ENCODE data around the gene KDELR1. TPM values are rescaled to one million over a fixed set of nuclear protein-coding genes. Genes with fewer than 3 reads are reported as not detected.
"Not testable (repeated sequence)": the region's sequence is repeated elsewhere in the genome, so short reads cannot be mapped to it uniquely, and the experiment has no call there.

Gene KDELR1
- total RNA-seq, 1 experiment from 2014 or later: 198 TPM

DNA sequence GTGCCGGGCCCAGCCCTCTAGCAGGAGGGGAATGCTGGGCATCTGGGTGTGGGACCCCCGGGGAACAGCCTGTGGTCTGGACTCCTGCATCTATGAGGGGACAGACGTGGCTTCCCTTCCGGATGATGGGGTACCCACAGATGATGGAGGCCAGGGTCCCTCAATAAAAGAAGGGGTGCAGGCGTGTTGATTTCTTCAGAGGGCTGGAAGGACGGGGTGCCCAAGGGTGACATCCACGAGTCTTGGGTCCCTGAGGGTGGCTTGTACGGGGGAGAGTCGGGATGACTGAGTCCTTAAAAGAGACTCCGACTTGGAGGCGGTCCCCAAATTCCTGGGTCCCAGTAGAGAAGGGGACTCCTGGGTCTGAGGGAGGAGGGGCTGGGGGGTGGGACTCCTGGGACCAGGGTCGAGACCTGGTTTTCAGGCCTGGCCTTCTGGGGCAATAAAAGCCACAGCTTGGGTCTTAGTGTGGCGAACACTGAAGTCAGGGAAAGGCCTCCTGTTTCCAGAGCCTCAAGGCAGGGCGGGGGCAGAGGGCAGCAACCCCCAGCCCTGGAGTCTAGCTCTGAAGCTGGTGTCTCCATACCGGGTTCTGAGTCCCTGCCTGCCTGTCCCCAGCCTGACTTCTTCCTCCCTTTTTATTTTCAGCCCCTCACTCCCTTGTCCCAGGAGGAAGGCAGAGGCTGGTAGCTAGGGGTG, 1.7 kb upstream of the KDELR1 start:
- Histone ChIP-seq H3K4ac (ENCODE audit: low read depth, low read length) (no peak overlapping the region), H4K5ac (ENCODE audit: insufficient read length, low read depth, low read length) (no peak overlapping the region), H3K9me3 (ENCODE audit: control insufficient read depth, low read depth, low read length) (no peaks in the 10 kb centered on the region), H3K9ac (ENCODE audit: extremely low read depth, insufficient read length, low read length) (no peak overlapping the region), H4K20me1 (ENCODE audit: control insufficient read depth, insufficient read depth, insufficient read length) (no peaks in the 10 kb centered on the region), H3T11ph (ENCODE audit: low read length) (no peak overlapping the region), H2BK15ac (ENCODE audit: low read depth, low read length) (no peak overlapping the region), H2BK12ac (ENCODE audit: insufficient read length, low read depth, low read length) (no peak overlapping the region), H3K27me3 (ENCODE audit: insufficient read depth, low read length) (peaks cover 8% of the 10 kb centered on the region; the same call in 1 of the 2 replicates), H3K27ac (ENCODE audit: insufficient read length, low read depth, low read length) (no peak overlapping the region), H2AK5ac (ENCODE audit: insufficient read length, low read length) (no peak overlapping the region), H3K4me2 (ENCODE audit: insufficient read depth, insufficient read length, low read length) (peak overlapping the region; percentile 72), H3K4me1 (ENCODE audit: insufficient read depth, low read length) (peaks cover 6% of the 10 kb centered on the region; the same call in 1 of the 2 replicates), H3K23ac (ENCODE audit: insufficient read length, low read depth, low read length) (no peak overlapping the region), H2BK20ac (ENCODE audit: low read depth, low read length, poor library complexity, severe bottlenecking) (no peak overlapping the region), H2BK5ac (ENCODE audit: insufficient read length, low read length) (no peak overlapping the region), H2BK120ac (ENCODE audit: low read depth, low read length, poor library complexity, severe bottlenecking) (no peak overlapping the region), H2AFZ (ENCODE audit: low read length) (no peak overlapping the region), H4K8ac (replicated peaks; ENCODE audit: insufficient read length, low read depth, low read length) (no peak overlapping the region), H3K23me2 (ENCODE audit: insufficient read length, low read depth, low read length, poor library complexity, severe bottlenecking) (peaks cover 11% of the 10 kb centered on the region), H3K79me2 (ENCODE audit: insufficient read depth, low read length) (no peaks in the 10 kb centered on the region; the same call in 1 of the 2 replicates), H3K79me1 (ENCODE audit: insufficient read depth, low read depth, low read length, poor library complexity, severe bottlenecking) (no peaks in the 10 kb centered on the region), H3K56ac (ENCODE audit: insufficient read length, low read depth, low read length) (no peak overlapping the region), H3K14ac (ENCODE audit: insufficient read depth, low read length) (no peak overlapping the region), H4K91ac (ENCODE audit: insufficient read length, low read depth, low read length) (no peak overlapping the region), H3K18ac (ENCODE audit: insufficient read length, low read depth, low read length) (no peak overlapping the region)
- no peak overlapping the region for H3K27ac Mint-ChIP-seq
- H3K9me3 Mint-ChIP-seq: no peaks in the 10 kb centered on the region
- peaks cover 11 to 13% (median 13%) of the 10 kb centered on the region in 3 experiments; a peak in 6 of 7 replicates for H3K36me3 Mint-ChIP-seq (ENCODE audit: insufficient read depth in 1 of 3, low read depth in 3 of 3)
- peaks cover 32 to 57% of the 10 kb centered on the region in 2 experiments for H3K4me1 Mint-ChIP-seq
- no peak for DNase-seq
- peak overlapping the region in 1 of 2 experiments; percentile 84; a peak in 3 of 5 replicates for H3K4me3 Mint-ChIP-seq
- H3K27me3 Mint-ChIP-seq (ENCODE audit: low read depth): peaks cover 61% of the 10 kb centered on the region
- WGBS (ENCODE audit: extremely low coverage, insufficient read length, low lambda C conversion rate): no CpG with 5 or more reads among the region's 15 CpGs
- TF ChIP-seq, protein P1, sequence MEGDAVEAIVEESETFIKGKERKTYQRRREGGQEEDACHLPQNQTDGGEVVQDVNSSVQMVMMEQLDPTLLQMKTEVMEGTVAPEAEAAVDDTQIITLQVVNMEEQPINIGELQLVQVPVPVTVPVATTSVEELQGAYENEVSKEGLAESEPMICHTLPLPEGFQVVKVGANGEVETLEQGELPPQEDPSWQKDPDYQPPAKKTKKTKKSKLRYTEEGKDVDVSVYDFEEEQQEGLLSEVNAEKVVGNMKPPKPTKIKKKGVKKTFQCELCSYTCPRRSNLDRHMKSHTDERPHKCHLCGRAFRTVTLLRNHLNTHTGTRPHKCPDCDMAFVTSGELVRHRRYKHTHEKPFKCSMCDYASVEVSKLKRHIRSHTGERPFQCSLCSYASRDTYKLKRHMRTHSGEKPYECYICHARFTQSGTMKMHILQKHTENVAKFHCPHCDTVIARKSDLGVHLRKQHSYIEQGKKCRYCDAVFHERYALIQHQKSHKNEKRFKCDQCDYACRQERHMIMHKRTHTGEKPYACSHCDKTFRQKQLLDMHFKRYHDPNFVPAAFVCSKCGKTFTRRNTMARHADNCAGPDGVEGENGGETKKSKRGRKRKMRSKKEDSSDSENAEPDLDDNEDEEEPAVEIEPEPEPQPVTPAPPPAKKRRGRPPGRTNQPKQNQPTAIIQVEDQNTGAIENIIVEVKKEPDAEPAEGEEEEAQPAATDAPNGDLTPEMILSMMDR (conservative IDR thresholded peaks at IDR 0.05): no peak

DNA sequence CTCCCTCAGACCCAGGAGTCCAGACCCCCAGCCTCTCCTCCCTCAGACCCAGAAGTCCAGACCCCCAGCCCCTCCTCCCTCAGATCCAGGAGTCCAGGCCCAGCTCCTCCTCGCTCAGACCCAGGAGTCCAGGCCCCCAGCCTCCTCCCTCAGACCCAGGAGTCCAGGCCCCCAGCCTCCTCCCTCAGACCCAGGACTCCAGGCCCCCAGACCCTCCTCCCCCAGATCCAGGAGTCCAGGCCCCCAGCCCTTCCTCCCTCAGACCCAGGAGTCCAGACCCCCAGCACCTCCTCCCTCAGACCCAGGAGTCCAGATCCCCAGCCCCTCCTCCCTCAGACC, 624 bp upstream of the KDELR1 start:
- not testable (repeated sequence) for H3K79me2 ChIP-seq (ENCODE audit: insufficient read depth, low read length); H3K23ac ChIP-seq (ENCODE audit: insufficient read length, low read depth, low read length); H3T11ph ChIP-seq (ENCODE audit: low read length); H3K4ac ChIP-seq (ENCODE audit: low read depth, low read length); H4K20me1 ChIP-seq (ENCODE audit: control insufficient read depth, insufficient read depth, insufficient read length); H3K23me2 ChIP-seq (ENCODE audit: insufficient read length, low read depth, low read length, poor library complexity, severe bottlenecking); H2BK15ac ChIP-seq (ENCODE audit: low read depth, low read length); H2AK5ac ChIP-seq (ENCODE audit: insufficient read length, low read length); H3K9ac ChIP-seq (ENCODE audit: extremely low read depth, insufficient read length, low read length); H3K4me1 ChIP-seq (ENCODE audit: insufficient read depth, low read length); H3K27ac Mint-ChIP-seq; H4K5ac ChIP-seq (ENCODE audit: insufficient read length, low read depth, low read length); H3K27me3 ChIP-seq (ENCODE audit: insufficient read depth, low read length); H3K79me1 ChIP-seq (ENCODE audit: insufficient read depth, low read depth, low read length, poor library complexity, severe bottlenecking); H2BK5ac ChIP-seq (ENCODE audit: insufficient read length, low read length); H3K9me3 ChIP-seq (ENCODE audit: control insufficient read depth, low read depth, low read length); H2AFZ ChIP-seq (ENCODE audit: low read length); H4K8ac ChIP-seq (replicated peaks; ENCODE audit: insufficient read length, low read depth, low read length); H3K9me3 Mint-ChIP-seq; H3K14ac ChIP-seq (ENCODE audit: insufficient read depth, low read length); H3K27ac ChIP-seq (ENCODE audit: insufficient read length, low read depth, low read length); H3K18ac ChIP-seq (ENCODE audit: insufficient read length, low read depth, low read length); H2BK120ac ChIP-seq (ENCODE audit: low read depth, low read length, poor library complexity, severe bottlenecking); H3K4me2 ChIP-seq (ENCODE audit: insufficient read depth, insufficient read length, low read length); H2BK12ac ChIP-seq (ENCODE audit: insufficient read length, low read depth, low read length); H2BK20ac ChIP-seq (ENCODE audit: low read depth, low read length, poor library complexity, severe bottlenecking); H3K56ac ChIP-seq (ENCODE audit: insufficient read length, low read depth, low read length); DNase-seq; H4K91ac ChIP-seq (ENCODE audit: insufficient read length, low read depth, low read length)
- WGBS (ENCODE audit: extremely low coverage, insufficient read length, low lambda C conversion rate): no CpG with 5 or more reads among the region's 1 CpG
- peaks cover 51% of the 10 kb centered on the region for H3K27me3 Mint-ChIP-seq (ENCODE audit: low read depth)
- peak overlapping the region in 1 of 2 experiments; percentile 98; a peak in 3 of 5 replicates for H3K4me3 Mint-ChIP-seq
- peaks cover 23 to 47% of the 10 kb centered on the region in 2 experiments for H3K4me1 Mint-ChIP-seq
- H3K36me3 Mint-ChIP-seq (ENCODE audit: insufficient read depth in 1 of 3, low read depth in 3 of 3): peaks cover 19 to 23% (median 23%) of the 10 kb centered on the region in 3 experiments; a peak in 6 of 7 replicates
